Right lobe of liver (tissue), 6 donors: ENCODE data around the gene ZMYND8. TPM values are rescaled to one million over a fixed set of nuclear protein-coding genes. Genes with fewer than 3 reads are reported as not detected.

Experiments used
- ATAC-seq, 4 donors: fragments of 200-7000 bp; cut with Tn5 transposase; one replicate each; pipeline ENCODE4 v1.9.1; 2020; ENCODE audit warnings: mild to moderate bottlenecking in 4 of 4, moderate library complexity in 4 of 4
- DNase-seq, 3 donors: peaks; one replicate each; pipeline ENCODE4 v3.0.0-alpha.2; 2020
- H3K27ac ChIP-seq, 3 donors: fragments of 200-600 bp; one replicate each; pipeline ENCODE4 v1.8.0; 2022
- H3K27me3 ChIP-seq, 2 donors: fragments of 200-600 bp; one replicate each; pipeline ENCODE4 v1.8.0; 2022
- H3K36me3 ChIP-seq, 4 donors: fragments of 200-600 bp; sonication (generic) in 1 of 4; one replicate each; pipeline versions ENCODE4 v1.5.1 to v1.8.0; 2017 to 2022; ENCODE audit warnings: control low read depth in 1 of 4
- H3K4me1 ChIP-seq, 4 donors: fragments of 200-600 bp; sonication (generic) in 1 of 4; one replicate each; pipeline versions ENCODE4 v1.5.1 to v1.8.0; 2017 to 2022; ENCODE audit warnings: control low read depth in 1 of 4
- H3K4me3 ChIP-seq, 3 donors: fragments of 200-600 bp; one replicate each; pipeline ENCODE4 v1.8.0; 2022
- H3K9me3 ChIP-seq, 4 donors: fragments of 200-600 bp; sonication (generic) in 1 of 4; one replicate each; pipeline versions ENCODE4 v1.5.1 to v1.8.0; 2017 to 2022; ENCODE audit warnings: control low read depth in 1 of 4
- POLR2A ChIP-seq: fragments of 450-650 bp; IDR thresholded peaks from one replicate; pipeline ENCODE4 v1.6.1; 2017; ENCODE audit warnings: antibody characterized with exemption, mild to moderate bottlenecking
- WGBS: methylation state at CpG from one replicate; pipeline ENCODE4 v1.1.6; 2018; ENCODE audit warnings: low coverage, low lambda C conversion rate; ENCODE audit not compliant: insufficient coverage; ENCODE audit errors: missing lambda C conversion rate; 5-methylcytosine and 5-hydroxymethylcytosine counted together
- intact Hi-C, 2 donors: fragments of 100-400 bp; cut with DNase I; formaldehyde crosslinking; loops; one replicate each; pipeline versions ENCODE4 v1.11.2 to v1.14.1; 2022
- total RNA-seq, 6 experiments: library from RNA; depleted of rRNA in 2 of 6; stranded (reverse); fragments of >200 nt in 2 of 6; fragmentation: NEBNext Ultra II Directional in 3 of 6; extraction: Animal tissue kit (Norgen Biotek cat#: 25700) in 3 of 6; gene quantifications; one replicate each; pipeline versions ENCODE4 v1.1.0 to v1.2.4, GENCODE V29; 2016 to 2023
- TF ChIP-seq, protein P1 (sequence below), 4 donors: fragments of 200-600 bp in 3 of 4; fragments of 450-650 bp in 1 of 4; IDR thresholded peaks; one replicate each; pipeline versions ENCODE4 v1.5.1 to v1.8.0; 2016 to 2022; ENCODE audit warnings: antibody characterized with exemption in 4 of 4, mild to moderate bottlenecking in 2 of 4
- donor health status: DM: no; HTN: yes; CAD: no.
- donor health status: DM: no; HTN: no; CAD: no.
- donor health status: DM: no; HTN: no; CAD: no.
- donor health status: DM: no; HTN: yes; CAD: no.
- donor health status: DM: no; HTN: yes; CAD: no.

Gene ZMYND8
- total RNA-seq, 6 experiments from 2014 or later = 7.8 to 25.7 (median 13.8) TPM

DNA sequence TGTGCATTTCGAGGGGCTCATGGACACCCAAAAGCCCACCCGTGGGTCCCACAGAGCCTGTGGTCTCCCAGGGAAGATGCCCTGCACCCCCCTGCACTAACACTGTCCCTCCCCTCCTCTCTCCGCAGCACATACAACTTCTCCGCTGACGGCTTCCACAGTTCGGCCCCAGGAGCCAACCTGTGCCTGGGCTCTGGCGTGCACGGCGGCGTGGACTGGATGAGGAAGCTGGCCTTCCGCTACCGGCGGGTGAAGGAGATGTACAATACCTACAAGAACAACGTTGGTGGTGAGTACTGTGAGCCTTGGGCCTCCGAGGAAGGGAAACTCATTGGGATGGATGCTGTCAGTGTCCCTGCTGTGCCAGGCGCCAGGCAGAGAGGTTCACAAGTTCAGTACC lies 183.9 kb downstream of the ZMYND8 start:
- ATAC-seq (no peak), DNase-seq (no peak)
- no peaks in the 10 kb centered on the region for H3K4me1 ChIP-seq
- H3K4me3 ChIP-seq = no peak overlapping the region
- H3K27ac ChIP-seq = no peak overlapping the region
- no peaks in the 10 kb centered on the region for H3K27me3 ChIP-seq
- intact Hi-C loops = loop anchor here in 1 of 2 donors (10.0 kb wide), 1 partner anchor 452 kb away; no protein-coding TSS in a partner anchor
- WGBS = 49% methylated on average over 5 of the region's 16 CpGs
- TF ChIP-seq POLR2A = no peak
- TF ChIP-seq, protein P1, sequence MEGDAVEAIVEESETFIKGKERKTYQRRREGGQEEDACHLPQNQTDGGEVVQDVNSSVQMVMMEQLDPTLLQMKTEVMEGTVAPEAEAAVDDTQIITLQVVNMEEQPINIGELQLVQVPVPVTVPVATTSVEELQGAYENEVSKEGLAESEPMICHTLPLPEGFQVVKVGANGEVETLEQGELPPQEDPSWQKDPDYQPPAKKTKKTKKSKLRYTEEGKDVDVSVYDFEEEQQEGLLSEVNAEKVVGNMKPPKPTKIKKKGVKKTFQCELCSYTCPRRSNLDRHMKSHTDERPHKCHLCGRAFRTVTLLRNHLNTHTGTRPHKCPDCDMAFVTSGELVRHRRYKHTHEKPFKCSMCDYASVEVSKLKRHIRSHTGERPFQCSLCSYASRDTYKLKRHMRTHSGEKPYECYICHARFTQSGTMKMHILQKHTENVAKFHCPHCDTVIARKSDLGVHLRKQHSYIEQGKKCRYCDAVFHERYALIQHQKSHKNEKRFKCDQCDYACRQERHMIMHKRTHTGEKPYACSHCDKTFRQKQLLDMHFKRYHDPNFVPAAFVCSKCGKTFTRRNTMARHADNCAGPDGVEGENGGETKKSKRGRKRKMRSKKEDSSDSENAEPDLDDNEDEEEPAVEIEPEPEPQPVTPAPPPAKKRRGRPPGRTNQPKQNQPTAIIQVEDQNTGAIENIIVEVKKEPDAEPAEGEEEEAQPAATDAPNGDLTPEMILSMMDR (IDR thresholded peaks at IDR 0.05) = no peak
- no peaks in the 10 kb centered on the region for H3K9me3 ChIP-seq
- H3K36me3 ChIP-seq = no peaks in the 10 kb centered on the region

DNA sequence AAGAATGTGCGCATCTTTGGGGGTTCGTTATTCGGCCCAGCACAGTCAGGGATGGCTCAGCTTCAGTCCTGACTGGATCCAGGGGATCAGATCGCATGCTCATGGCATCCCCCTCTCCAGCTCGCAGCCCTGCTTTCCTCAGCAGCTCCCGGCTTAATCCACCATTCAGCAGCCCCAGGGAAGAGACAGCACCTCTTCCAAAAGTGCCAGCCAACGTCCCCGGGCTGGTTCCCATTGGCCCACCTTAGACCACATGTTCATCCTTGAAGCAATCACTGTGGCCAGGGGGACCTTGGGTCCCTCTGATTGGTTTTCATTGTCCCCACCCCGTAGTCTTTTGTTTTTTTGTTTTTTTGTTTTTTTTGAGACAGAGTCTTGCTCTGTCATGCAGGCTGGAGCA lies 188.7 kb downstream of the ZMYND8 start:
- ATAC-seq (no peak), DNase-seq (no peak)
- Histone ChIP-seq H3K4me3 (no peak overlapping the region), H3K4me1 (no peaks in the 10 kb centered on the region), H3K9me3 (no peaks in the 10 kb centered on the region), H3K27ac (no peak overlapping the region), H3K36me3 (no peaks in the 10 kb centered on the region), H3K27me3 (no peaks in the 10 kb centered on the region)
- TF ChIP-seq, protein P1 (IDR thresholded peaks at IDR 0.05) = no peak
- TF ChIP-seq POLR2A = no peak
- WGBS = 80% methylated on average over 2 of the region's 9 CpGs
- intact Hi-C loops = no loop called here

DNA sequence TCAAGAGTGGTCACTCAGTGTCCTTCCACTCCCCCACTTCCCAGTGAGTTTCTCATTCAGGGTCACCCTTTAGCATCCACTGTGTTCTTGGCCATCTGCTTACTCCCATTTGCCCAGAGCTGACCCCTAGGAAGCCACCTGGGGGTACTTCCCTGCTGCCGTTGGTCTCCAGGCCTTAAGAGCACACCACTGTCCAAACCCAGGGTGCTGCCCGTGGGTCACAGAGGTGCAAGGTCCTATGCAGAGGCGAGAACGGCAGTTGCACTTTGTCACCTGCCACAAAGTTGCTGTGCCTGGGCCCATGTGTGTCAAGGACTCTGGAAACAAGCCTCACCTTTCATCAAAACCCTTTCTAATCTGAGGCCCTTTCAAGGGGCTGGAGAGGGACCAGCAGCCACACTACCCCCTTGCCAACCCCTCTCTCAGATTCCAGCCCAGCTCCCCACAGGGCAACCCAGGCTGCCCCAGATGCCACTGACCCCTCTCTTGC lies 191.1 kb downstream of the ZMYND8 start:
- no peaks in the 10 kb centered on the region for H3K4me1 ChIP-seq
- DNase-seq (no peak), ATAC-seq (no peak)
- H3K4me3 ChIP-seq = no peak overlapping the region
- no peaks in the 10 kb centered on the region for H3K9me3 ChIP-seq
- no peaks in the 10 kb centered on the region for H3K27me3 ChIP-seq
- 100% methylated on average over 1 of the region's 4 CpGs for WGBS
- no peaks in the 10 kb centered on the region for H3K36me3 ChIP-seq
- no peak overlapping the region for H3K27ac ChIP-seq
- intact Hi-C loops = no loop called here
- TF ChIP-seq, protein P1 (IDR thresholded peaks at IDR 0.05) = no peak
- TF ChIP-seq POLR2A = no peak

DNA sequence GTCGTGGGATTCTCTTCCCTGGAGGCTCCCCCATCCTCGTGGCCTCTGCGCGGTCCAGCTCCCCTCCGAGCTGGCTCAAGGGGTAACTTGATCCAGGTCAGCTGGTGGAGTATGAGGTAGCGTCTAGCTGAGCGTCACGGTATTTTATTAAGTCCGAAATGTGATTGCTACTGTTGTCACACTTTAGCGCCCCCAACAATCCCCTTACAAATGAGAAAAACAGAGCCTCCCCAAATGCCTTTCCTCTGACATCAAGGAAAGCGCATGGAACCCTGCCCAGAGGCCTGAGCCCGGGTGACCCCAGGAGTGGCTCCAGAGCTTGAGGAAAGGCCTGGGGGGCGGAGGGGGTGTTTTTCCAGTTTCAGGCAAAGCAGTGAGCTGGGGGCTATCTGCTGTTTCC lies 192.4 kb downstream of the ZMYND8 start:
- 86% methylated on average over 5 of the region's 13 CpGs for WGBS
- H3K27ac ChIP-seq = no peak overlapping the region
- no peaks in the 10 kb centered on the region for H3K9me3 ChIP-seq
- no peaks in the 10 kb centered on the region for H3K27me3 ChIP-seq
- no peaks in the 10 kb centered on the region for H3K36me3 ChIP-seq
- DNase-seq (no peak), ATAC-seq (no peak)
- TF ChIP-seq POLR2A = no peak
- TF ChIP-seq, protein P1 (IDR thresholded peaks at IDR 0.05) = no peak
- H3K4me3 ChIP-seq = no peak overlapping the region
- no peaks in the 10 kb centered on the region for H3K4me1 ChIP-seq
- intact Hi-C loops = no loop called here

DNA sequence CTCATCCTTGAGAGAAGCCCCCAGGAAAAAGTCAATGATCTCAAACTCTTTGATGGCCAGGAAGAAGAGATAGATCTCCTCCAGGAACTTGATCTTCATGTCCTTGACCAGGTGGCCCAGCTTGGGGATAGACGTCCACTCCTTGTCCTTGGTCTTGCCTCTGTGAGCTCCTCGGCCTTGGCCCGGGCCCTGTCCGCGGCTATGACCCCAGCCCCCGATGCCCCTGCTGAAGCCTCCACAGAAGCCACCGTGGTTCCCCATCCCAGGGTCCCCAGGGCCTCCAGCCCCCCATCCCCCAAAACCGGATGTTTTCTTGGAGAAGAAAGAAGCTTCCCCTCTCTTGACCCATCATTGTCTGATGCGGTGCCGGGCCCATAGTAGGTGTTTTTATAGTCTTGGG lies 195.1 kb downstream of the ZMYND8 start:
- H3K9me3 ChIP-seq = no peaks in the 10 kb centered on the region
- TF ChIP-seq, protein P1 (IDR thresholded peaks at IDR 0.05) = no peak
- no peak for TF ChIP-seq POLR2A
- no peak overlapping the region for H3K4me3 ChIP-seq
- intact Hi-C loops = no loop called here
- DNase-seq = no peak
- H3K27me3 ChIP-seq = no peaks in the 10 kb centered on the region
- no peaks in the 10 kb centered on the region for H3K36me3 ChIP-seq
- ATAC-seq = no peak
- 75% methylated on average over 5 of the region's 10 CpGs for WGBS
- no peak overlapping the region for H3K27ac ChIP-seq
- H3K4me1 ChIP-seq = no peaks in the 10 kb centered on the region
